ENCODE data around the gene CPSF6.
"Not testable (repeated sequence)": the region's sequence is repeated elsewhere in the genome, so short reads cannot be mapped to it uniquely, and the experiment has no call there.

CPSF6 gene, protein sequence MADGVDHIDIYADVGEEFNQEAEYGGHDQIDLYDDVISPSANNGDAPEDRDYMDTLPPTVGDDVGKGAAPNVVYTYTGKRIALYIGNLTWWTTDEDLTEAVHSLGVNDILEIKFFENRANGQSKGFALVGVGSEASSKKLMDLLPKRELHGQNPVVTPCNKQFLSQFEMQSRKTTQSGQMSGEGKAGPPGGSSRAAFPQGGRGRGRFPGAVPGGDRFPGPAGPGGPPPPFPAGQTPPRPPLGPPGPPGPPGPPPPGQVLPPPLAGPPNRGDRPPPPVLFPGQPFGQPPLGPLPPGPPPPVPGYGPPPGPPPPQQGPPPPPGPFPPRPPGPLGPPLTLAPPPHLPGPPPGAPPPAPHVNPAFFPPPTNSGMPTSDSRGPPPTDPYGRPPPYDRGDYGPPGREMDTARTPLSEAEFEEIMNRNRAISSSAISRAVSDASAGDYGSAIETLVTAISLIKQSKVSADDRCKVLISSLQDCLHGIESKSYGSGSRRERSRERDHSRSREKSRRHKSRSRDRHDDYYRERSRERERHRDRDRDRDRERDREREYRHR

GRCh38 chr12:69239352-69239921, at the start of gene CPSF6:
Gene CPSF6 (plus strand): TSS chr12:69239569. CDS start chr12:69239647, 78 bp downstream.
- DNase-seq (ENCODE audit: low read depth) = peak; percentile 95

- no peak for DNase-seq (ENCODE audit: low read depth)
Observed at GRCh38 chr12:69196302-69197288, 42.8 kb upstream of the CPSF6 start.

DNA sequence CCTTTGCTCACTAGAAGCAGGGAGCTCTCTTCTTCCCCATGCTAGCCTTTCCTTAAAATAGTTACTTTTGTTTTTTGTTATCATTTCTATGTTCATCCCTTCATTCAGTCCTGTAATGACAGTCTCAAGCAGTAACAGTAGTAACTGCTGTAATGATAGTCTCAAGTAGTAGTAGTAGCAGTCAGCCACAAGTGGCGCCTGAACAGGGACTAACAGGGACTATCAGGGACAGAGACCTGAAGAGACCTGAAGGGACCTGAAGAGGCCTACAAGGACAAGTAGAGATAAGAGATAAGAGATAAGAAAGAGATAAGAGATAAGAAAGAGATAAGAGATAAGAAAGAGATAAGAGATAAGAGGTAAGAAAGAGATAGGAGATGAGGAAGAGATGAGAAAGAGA, 39.4 kb upstream of the CPSF6 start:
- DNase-seq (ENCODE audit: low read depth) = not testable (repeated sequence)

DNA sequence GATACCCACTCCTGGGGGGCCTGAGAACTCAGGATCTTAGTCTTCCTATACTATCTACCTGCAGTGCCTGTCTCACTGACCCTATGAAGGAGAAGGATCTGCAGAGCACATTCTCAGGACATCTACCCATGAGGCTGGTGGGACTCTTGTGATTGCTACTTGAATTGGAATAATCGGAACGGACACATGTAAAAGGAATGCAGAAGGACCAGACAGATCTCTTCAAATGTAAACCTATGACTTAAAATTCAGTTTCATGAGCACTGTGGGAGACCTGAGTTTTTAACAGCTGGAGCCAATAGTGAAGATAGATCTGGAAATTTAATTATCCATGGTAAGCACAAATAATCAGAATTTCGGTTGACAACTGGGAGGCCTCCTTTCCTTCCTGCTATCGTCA, 35.2 kb upstream of the CPSF6 start:
- no peak for DNase-seq (ENCODE audit: low read depth)

- no peak for DNase-seq (ENCODE audit: low read depth)
Observed at GRCh38 chr12:69210661-69211060, 28.7 kb upstream of the CPSF6 start.

- DNase-seq (ENCODE audit: low read depth) = no peak
Observed at GRCh38 chr12:69211160-69211559, 28.2 kb upstream of the CPSF6 start.

GRCh38 chr12:69214169-69214568, 25.2 kb upstream of the CPSF6 start:
- DNase-seq (ENCODE audit: low read depth) = no peak

GRCh38 chr12:69225251-69225910, 14.0 kb upstream of the CPSF6 start:
- no peak for DNase-seq (ENCODE audit: low read depth)

GRCh38 chr12:69231479-69231878, 7.9 kb upstream of the CPSF6 start:
- no peak for DNase-seq (ENCODE audit: low read depth)

- DNase-seq (ENCODE audit: low read depth) = no peak
Observed at GRCh38 chr12:69238589-69239351, 599 bp upstream of the CPSF6 start.

GRCh38 chr12:69239922-69240630, 707 bp downstream of the CPSF6 start:
- DNase-seq (ENCODE audit: low read depth) = peak; percentile 9

DNA sequence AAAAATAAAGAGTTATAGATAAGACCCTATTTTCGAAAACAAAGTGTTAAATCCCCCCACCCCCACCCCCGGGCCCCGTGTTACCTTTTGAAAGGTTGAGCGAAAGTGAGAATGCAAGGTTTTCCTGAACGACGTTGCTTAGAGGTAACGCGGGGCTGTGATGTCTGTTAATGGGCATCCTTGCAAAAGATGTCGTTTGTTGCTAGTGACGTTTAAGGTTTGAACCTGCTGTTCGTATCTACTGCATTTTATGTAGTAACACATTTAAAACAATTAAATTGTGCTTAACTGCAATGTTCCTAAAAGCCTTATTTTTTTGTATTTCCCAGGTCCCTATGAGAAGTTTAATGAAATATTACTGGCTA, 1.2 kb downstream of the CPSF6 start:
- no peak for DNase-seq (ENCODE audit: low read depth)

GRCh38 chr12:69241438-69242092, 2.2 kb downstream of the CPSF6 start:
- no peak for DNase-seq (ENCODE audit: low read depth)

- DNase-seq (ENCODE audit: low read depth) = no peak
Observed at GRCh38 chr12:69243099-69244084, 4.0 kb downstream of the CPSF6 start.

GRCh38 chr12:69247268-69248018, 8.1 kb downstream of the CPSF6 start:
- no peak for DNase-seq (ENCODE audit: low read depth)

- DNase-seq (ENCODE audit: low read depth) = no peak
Observed at GRCh38 chr12:69252033-69252432, 12.7 kb downstream of the CPSF6 start.

DNA sequence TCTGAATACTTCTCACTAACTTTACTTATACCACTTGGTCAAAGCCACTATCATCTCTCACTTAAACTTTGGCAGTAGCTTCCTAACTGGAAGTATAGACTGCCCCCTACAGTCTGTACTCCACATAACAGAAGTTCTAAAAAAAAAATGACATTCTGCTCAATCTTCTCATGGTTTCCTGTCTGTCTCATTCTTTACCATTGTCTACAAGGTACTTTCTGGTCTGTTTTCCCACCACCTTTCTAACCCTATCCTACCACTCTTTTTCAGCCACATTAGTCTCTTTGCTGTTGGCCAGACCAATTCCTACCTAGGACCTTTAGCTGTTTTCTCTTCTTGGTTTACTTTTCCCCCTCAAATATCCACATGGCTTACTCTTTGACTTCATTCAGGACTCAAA, 14.7 kb downstream of the CPSF6 start:
- no peak for DNase-seq (ENCODE audit: low read depth)

GRCh38 chr12:69254862-69255261, 15.5 kb downstream of the CPSF6 start:
- no peak for DNase-seq (ENCODE audit: low read depth)

All from stimulated activated CD4-positive, alpha-beta T cell treated with anti-CD3 and anti-CD28 coated beads, Interleukin-2, amount 100 ng/mL, for 4 hours (primary cell).